Type B pancreatic cell (in vitro differentiated cells): Measurements from ENCODE around the gene GGA2. TPM values are rescaled to one million over a fixed set of nuclear protein-coding genes. Genes with fewer than 3 reads are reported as not detected.

Source experiments
- DNase-seq: peaks from one replicate; pipeline ENCODE4 v3.0.0; 2021; ENCODE audit warnings: mixed read lengths; ENCODE audit not compliant: unreplicated experiment; ENCODE audit errors: extremely low spot score
- H3K27ac Mint-ChIP-seq: 2 replicates; pipeline ENCODE4 v1.8.0; 2021; ENCODE audit warnings: mild to moderate bottlenecking, mixed read lengths
- H3K27me3 Mint-ChIP-seq: 2 replicates; pipeline ENCODE4 v1.8.0; 2021; ENCODE audit warnings: mixed read lengths
- H3K36me3 Mint-ChIP-seq: 2 replicates; pipeline ENCODE4 v1.8.0; 2021; ENCODE audit warnings: mixed read lengths
- H3K4me1 Mint-ChIP-seq: one replicate; pipeline ENCODE4 v1.8.0; 2021; ENCODE audit warnings: mixed read lengths; ENCODE audit not compliant: unreplicated experiment
- H3K4me3 Mint-ChIP-seq: 2 replicates; pipeline ENCODE4 v1.8.0; 2021; ENCODE audit warnings: mild to moderate bottlenecking, mixed read lengths
- H3K9me3 Mint-ChIP-seq: 2 replicates; pipeline ENCODE4 v1.8.0; 2021; ENCODE audit warnings: mixed read lengths
- CTCF ChIP-seq: fragments of 200-600 bp; sonication (generic); conservative IDR thresholded peaks from 2 replicates; pipeline ENCODE4 v1.5.0; 2021; ENCODE audit warnings: antibody characterized with exemption, mild to moderate bottlenecking
- total RNA-seq: library from RNA; stranded (reverse); gene quantifications from 2 replicates; pipeline ENCODE4 v1.2.1, GENCODE V29; 2021; ENCODE audit warnings: low replicate concordance

The GGA2 gene
- total RNA-seq, 1 donor from 2014 or later = 105 TPM

- H3K27me3 Mint-ChIP-seq = no peaks in the 10 kb centered on the region
- no peak overlapping the region for H3K4me3 Mint-ChIP-seq
- H3K9me3 Mint-ChIP-seq = no peaks in the 10 kb centered on the region
- H3K4me1 Mint-ChIP-seq = no peaks in the 10 kb centered on the region
- H3K27ac Mint-ChIP-seq = no peak overlapping the region
- H3K36me3 Mint-ChIP-seq = peaks cover 26% of the 10 kb centered on the region
- no peak for TF ChIP-seq CTCF
- no peak for DNase-seq
Measured at GRCh38 chr16:23521037-23521743, 10.9 kb upstream of the GGA2 start.

- no peak overlapping the region for H3K4me3 Mint-ChIP-seq
- H3K27me3 Mint-ChIP-seq = no peaks in the 10 kb centered on the region
- no peak for DNase-seq
- TF ChIP-seq CTCF = no peak
- no peaks in the 10 kb centered on the region for H3K9me3 Mint-ChIP-seq
- no peak overlapping the region for H3K27ac Mint-ChIP-seq
- H3K4me1 Mint-ChIP-seq = no peaks in the 10 kb centered on the region
- H3K36me3 Mint-ChIP-seq = peaks cover 26% of the 10 kb centered on the region
Measured at GRCh38 chr16:23520500-23520899, 10.2 kb upstream of the GGA2 start.

GRCh38 chr16:23519282-23519681 is 9.0 kb upstream of the GGA2 start:
- peaks cover 25% of the 10 kb centered on the region for H3K36me3 Mint-ChIP-seq
- no peaks in the 10 kb centered on the region for H3K27me3 Mint-ChIP-seq
- H3K4me1 Mint-ChIP-seq = no peaks in the 10 kb centered on the region
- no peak for TF ChIP-seq CTCF
- H3K4me3 Mint-ChIP-seq = no peak overlapping the region
- no peak overlapping the region for H3K27ac Mint-ChIP-seq
- no peaks in the 10 kb centered on the region for H3K9me3 Mint-ChIP-seq
- no peak for DNase-seq

GRCh38 chr16:23518435-23518891 is 8.2 kb upstream of the GGA2 start:
- Mint-ChIP-seq H3K4me1 (no peaks in the 10 kb centered on the region), H3K4me3 (no peak overlapping the region), H3K36me3 (peaks cover 20% of the 10 kb centered on the region), H3K9me3 (no peaks in the 10 kb centered on the region), H3K27ac (no peak overlapping the region), H3K27me3 (no peaks in the 10 kb centered on the region)
- no peak for DNase-seq
- TF ChIP-seq CTCF = no peak

GRCh38 chr16:23516366-23517137 is 6.3 kb upstream of the GGA2 start:
- Mint-ChIP-seq H3K36me3 (peaks cover 5% of the 10 kb centered on the region), H3K9me3 (no peaks in the 10 kb centered on the region), H3K27ac (no peak overlapping the region), H3K4me1 (no peaks in the 10 kb centered on the region), H3K4me3 (no peak overlapping the region), H3K27me3 (no peaks in the 10 kb centered on the region)
- no peak for TF ChIP-seq CTCF
- no peak for DNase-seq
